Bone marrow (tissue), 2 donors: ENCODE measurements around the gene PIAS4.

Experiments used
- DNase-seq, 2 donors: peaks; one replicate each; lab custom pipeline; 2025; lab: John Stamatoyannopoulos, UW

PIAS4 gene

DNA sequence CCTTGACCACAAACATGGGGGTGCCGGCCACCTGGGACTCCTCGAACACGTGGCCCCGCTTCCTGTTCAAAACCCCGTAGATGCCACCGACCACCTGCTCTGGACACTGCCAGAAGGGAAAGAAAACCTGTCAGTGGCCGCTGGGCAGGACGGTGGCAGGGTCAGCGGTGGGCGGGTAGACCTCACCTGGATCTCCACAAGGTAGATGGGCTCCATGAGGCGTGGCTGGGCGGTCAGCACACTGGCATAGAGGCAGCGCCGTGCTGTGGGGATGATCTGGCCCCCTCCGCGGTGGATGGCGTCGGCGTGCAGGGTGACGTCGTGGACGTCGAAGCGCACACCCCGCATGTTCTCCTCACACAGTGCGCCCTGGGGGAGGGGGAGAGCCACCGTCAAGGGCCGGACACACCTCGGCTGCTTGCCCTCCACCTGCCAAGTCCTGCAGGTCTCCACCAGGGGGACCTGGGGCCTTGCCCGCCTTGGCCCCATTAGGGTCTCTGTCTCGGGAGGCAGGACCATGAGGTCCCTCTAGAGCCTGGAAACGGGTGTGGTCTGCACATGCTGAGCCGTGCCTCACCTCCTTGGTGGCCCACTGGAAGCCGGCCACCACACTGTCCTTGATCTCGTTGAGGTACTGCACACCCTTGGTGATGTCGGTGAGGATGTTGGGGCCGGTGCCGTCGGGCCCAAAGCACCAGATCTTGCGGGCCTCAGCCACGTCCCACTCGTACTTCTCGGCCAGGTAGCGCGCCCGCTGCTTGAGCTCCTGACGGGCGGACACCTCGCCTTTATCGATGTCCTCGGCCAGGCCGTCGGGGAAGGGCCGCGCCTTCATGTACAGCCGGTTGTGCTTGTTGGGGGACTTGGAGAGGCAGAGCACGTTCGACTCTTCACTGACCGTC lies 30.0 kb upstream of the PIAS4 start:
- DNase-seq: no peak

DNA sequence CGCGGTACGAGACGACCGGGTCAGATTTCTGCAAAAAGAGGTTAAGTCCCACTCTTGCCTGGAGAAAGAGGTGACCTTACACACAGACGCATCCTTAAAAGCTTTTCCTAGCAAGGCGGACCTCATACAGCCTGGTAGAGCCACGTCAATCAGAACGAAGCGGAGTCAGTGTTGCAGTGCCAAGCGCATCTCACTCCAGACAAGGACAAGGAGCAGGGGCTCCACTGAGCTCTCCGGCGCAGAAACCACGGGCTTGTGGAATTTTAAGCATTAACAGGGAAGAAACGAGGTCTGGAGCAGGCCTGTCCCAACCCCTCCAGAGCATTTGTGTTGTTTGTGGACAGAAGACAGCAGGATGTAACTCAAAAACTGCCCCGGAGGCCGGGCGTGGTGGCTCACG lies 29.4 kb upstream of the PIAS4 start:
- no peak for DNase-seq

GRCh38 chr19:3979289-3979673 lies 28.3 kb upstream of the PIAS4 start:
- no peak for DNase-seq

GRCh38 chr19:3979674-3980352 lies 27.7 kb upstream of the PIAS4 start:
- no peak for DNase-seq

DNA sequence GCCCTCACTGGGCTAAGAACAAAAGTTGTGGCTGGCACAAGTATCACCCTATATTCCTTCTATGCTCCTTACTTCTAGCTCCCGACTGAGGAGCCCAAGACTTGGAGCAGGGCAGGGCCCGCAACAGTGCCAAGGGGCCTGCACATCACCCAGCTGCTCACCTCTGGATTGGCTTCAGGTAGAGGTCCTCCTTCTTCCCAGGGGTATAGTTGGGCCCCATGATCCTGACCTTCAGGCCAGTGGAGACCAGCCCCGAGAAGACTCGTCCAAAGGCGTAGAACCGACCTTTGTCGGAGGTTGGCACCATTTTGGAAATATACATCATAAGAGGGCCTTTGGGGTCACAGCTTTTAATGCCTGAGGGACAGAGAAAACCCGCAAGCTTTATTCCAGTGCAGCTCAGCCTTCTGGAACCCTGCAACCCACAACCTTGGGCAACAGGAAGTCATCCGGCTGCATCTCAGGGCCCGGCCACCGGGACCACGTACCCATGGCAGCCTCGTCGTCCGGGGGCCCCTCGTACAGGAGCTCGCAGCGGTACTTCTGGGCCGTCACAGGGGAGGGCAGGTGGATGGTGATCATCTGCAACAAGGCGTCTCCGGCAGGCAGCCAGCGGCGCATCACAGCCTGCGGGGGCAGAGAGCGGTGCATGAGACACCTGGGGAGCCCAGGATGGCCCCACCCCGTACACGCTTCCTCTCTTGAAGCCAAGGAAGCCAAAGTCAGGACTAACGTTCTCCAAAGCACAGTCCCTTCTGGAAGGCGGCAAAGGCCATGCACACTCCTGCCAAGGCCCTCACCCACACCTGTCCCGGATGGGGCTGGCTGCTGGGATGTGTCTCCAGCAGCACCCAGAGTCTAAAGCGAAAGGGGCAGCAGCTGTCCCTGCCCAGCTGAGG lies 26.9 kb upstream of the PIAS4 start:
- DNase-seq: no peak

GRCh38 chr19:3981373-3981735 lies 26.2 kb upstream of the PIAS4 start:
- DNase-seq: no peak

GRCh38 chr19:3981736-3982681 lies 25.5 kb upstream of the PIAS4 start:
- no peak for DNase-seq

DNA sequence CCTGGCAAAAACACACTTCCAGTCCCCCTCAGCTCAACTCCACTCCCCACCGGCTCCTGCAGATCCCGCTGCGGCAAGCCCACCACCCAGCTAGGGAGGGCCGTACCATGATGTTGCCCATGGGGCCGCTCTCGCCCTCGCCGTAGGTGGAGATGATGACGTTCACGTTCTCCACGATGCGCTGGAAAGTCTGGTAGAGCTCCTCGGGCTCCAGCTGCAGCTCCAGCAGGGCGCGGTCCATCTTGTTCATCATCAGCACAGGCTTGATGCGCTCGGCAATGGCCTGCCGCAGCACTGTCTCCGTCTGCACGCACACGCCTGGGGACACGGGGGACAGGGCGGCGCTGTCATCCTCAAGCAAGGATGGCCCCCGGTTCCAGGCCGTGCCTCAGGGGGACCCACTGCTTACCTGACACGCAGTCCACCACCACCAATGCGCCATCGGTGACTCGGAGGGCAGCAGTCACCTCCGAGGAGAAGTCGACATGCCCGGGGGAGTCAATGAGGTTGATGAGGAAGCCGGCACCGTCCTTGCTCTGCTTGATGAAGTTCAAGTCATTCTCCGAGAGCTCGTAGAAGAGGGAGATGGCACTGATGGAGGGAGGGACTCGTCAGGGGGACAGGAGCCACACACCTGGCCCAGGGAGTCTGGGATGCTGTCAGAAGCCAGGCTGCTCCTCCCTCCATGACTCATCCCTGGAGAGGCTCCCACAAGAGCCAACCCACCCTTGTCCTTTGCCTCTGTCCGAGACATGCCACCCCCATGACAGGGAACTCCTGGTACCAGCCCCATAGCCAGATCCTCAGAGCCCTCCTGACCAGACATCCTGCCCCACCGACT lies 24.6 kb upstream of the PIAS4 start:
- DNase-seq: no peak

DNA sequence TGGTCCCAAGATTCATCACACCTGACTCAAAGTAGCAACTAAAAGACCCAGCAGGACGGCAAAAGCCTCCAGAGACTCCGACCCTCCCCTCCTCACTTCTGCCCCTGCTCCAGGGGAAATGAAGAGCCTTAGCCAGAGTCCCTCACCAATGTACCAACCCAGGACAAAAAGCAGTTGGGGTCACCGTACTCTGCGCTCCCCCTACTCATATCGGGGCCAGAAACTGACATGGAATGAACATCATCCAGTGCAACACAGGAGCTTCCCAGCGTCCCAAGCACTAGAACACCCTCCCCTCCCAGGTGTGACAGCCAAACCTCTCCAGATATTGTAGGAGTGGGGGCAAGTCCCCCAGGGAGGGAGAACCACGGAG lies 24.0 kb upstream of the PIAS4 start:
- no peak for DNase-seq

GRCh38 chr19:3983936-3984583 lies 23.5 kb upstream of the PIAS4 start:
- DNase-seq: no peak

GRCh38 chr19:3984584-3984907 lies 23.0 kb upstream of the PIAS4 start:
- DNase-seq: no peak

DNA sequence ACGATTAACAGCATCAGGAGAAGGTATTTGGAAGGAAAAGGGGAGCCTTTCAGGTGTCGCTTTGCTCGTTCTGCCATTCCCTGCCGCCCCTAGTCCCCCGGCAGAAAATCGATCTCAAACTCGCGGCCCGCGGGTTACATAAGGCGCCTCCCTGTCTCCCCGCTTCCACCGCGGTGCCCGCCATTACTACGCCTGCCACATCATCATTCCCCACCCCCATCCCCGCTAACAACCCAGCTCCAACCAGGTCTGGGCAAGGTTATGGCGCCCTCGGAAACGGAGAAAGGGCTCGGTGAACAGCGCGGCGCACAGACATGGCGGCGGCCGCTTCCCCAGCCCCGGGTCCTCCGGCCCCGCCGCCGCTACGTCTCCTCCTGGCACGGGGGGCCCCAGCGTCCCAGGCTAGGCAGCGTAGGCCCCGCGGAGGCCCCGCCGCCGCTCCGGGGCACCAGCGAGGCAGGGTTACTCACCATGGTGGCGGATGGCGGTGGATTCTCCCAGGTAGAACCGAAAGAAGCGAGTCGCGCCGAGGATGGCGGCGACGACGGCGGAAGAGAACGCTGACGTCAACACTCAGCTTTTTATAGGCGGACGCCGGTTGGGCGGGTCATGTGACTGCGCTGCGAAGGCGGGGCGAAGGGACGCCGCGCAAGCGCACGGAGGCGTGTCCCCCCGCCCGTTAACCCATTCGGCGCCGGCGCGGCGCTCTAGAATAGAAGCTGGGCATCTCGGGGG lies 22.5 kb upstream of the PIAS4 start, which contains the start of gene EEF2:
Gene EEF2 (minus strand): TSS at position 556 of the 735 bp plus-strand sequence. CDS start 83 bp downstream, at position 473.
- DNase-seq: peak; percentile 65 to 83

DNA sequence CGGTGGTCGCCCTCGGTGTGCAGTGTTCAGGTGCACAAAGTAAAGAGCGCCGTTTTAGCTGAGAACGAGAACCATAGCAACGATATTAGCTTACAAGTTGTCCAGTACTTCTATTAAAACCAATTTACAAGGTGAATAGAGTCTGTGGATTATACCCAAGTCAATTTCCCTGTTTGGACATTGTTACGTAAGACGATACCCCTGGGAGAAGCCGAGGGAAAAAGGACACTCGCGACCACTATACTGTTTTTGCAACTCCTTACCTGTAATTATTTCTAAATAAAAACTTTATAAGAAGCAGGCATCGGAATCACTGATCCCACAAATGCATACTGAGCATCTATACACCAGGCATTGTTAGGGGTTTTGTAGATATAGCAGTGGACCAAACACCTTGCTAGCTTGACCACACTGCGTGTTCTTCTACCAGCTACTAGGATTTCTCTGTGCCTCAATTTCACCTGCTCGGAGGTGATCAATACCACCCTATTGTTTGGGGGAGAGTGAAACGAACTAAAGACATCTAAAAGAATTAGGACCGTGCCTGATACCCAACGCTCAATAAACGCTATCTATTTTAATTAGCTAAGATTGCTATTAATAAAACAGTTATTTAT lies 21.8 kb upstream of the PIAS4 start:
- DNase-seq: no peak

DNA sequence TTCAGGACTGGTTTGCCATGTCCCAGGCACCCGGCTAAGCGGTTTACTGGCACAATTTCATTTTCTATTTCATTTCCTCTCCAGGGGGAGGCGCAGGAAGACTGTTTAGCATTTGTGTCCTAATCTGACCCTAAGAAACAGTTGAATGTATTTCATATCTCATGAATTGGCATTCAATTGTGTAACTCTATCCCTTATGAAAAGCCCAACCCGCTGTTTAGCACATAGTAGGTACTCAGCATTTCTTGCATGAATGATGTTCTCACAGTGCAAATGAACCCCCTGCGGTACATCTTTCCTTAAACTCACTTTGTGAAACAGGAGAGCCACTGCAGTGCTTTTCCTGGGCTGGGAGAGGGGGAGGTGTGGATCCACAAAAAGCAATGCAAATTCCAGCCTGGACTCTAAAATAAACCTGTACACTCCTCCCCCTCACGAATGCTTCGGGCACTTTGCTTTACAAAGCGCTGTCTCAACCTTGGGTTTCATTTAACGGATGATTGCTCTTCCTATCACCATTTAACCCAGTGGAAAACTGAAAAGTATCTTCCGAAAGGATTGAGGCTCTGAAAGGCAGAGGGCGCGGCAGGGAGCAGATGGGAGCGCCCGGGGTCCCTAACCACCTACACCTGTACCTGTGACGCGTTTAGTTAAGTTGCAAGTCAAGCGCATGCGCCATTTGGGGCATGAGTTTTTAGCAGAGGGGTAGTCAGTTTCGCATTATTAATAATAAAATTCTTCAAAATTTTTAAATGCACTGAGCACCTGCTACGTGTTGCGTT lies 21.1 kb upstream of the PIAS4 start:
- DNase-seq: peak in 1 of 2 donors; percentile 67

DNA sequence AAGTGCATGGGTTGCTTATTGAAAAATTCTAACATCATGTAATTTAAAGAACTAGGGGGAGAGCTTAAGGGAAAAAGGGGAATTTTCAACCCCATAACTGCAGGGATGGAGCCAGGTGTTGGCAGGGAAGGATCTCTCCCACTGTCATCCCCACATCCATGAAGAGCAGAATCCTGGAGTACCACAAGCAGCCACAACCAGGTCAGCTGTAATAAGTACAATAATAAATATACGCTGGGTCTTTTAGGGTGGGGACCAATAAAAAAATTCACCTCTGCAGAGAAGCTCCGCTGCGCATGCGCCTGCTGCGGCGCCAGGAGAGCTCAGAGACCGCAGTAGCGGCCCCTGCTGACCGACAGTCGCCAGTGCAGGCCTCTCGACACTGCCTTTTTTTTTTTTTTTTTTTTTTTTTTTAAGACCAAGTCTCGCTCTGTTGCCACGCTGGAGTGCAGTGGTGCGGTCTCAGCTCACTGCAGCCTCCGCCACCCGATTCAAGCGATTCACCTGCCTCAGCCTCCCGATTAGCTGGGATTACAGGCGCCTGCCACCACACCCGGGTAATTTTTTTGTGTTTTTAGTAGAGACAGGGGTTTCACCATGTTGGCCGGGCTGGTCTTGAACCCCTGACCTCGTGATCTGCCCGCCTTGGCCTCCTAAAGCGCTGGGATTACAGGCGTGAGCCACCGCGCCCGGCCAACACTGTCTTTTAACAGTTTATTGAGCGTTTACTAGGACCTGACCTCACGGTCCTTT lies 19.7 kb upstream of the PIAS4 start:
- DNase-seq: peak; percentile 36 to 79

- no peak for DNase-seq
Observed at GRCh38 chr19:3990815-3991117, 16.8 kb upstream of the PIAS4 start.

DNA sequence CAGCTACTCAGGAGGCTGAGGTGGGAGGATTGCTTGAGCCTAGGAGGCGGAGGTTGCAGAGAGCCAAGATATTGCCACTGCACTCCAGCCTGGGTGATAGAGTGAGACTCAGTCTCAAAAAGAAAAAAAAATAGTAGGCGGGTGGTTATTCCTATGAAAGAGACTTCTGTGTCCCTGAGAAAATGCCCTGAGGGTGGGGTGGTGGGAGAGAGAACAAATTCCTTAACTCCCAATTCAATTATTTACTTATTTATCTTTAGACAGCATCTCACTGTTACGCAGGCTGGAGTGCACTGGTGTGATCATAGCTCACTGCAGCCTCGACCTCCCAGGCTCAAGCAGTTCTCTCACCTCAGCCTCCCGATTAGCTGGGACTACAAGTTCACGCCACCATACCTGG lies 11.9 kb upstream of the PIAS4 start:
- no peak for DNase-seq
